Daoy (cell line): ENCODE results near the gene SRP54. TPM values are rescaled to one million over a fixed set of nuclear protein-coding genes. Genes with fewer than 3 reads are reported as not detected.
"Not testable (repeated sequence)": the region's sequence is repeated elsewhere in the genome, so short reads cannot be mapped to it uniquely, and the experiment has no call there.

ENCODE experiments used
- DNase-seq: peaks from one replicate; pipeline ENCODE4 v3.0.0-alpha.2; 2015; ENCODE audit warnings: low read depth
- total RNA-seq: library from RNA; depleted of rRNA; stranded (reverse); fragments of >200 nt; shearing (Covaris generic); gene quantifications from 2 replicates; pipeline ENCODE4 v1.2.3, GENCODE V29; 2014; rRNA removed

The SRP54 gene
- 147 and 149 TPM in 2 replicates for total RNA-seq

- DNase-seq = peak; percentile 100
Observed at GRCh38 chr14:34982421-34983147, at the start of gene SRP54. Gene SRP54, plus strand, starts transcription at chr14:34982992. Its CDS starts 13,718 bp downstream, at chr14:34996710.

GRCh38 chr14:34933301-34933700 lies 49.5 kb upstream of the SRP54 start:
- no peak for DNase-seq

GRCh38 chr14:34935488-34935887 lies 47.3 kb upstream of the SRP54 start:
- no peak for DNase-seq

GRCh38 chr14:34937442-34937841 lies 45.4 kb upstream of the SRP54 start:
- DNase-seq = no peak

GRCh38 chr14:34937876-34938275 lies 44.9 kb upstream of the SRP54 start:
- DNase-seq = no peak

- DNase-seq = no peak
Observed at GRCh38 chr14:34943506-34943905, 39.3 kb upstream of the SRP54 start.

GRCh38 chr14:34944744-34945143 lies 38.0 kb upstream of the SRP54 start:
- no peak for DNase-seq

GRCh38 chr14:34946699-34947098 lies 36.1 kb upstream of the SRP54 start:
- DNase-seq = no peak

GRCh38 chr14:34951286-34951685 lies 31.5 kb upstream of the SRP54 start:
- DNase-seq = no peak

GRCh38 chr14:34956931-34957330 lies 25.9 kb upstream of the SRP54 start:
- no peak for DNase-seq

GRCh38 chr14:34957771-34958286 lies 25.0 kb upstream of the SRP54 start:
- no peak for DNase-seq

GRCh38 chr14:34962106-34962505 lies 20.7 kb upstream of the SRP54 start:
- DNase-seq = not testable (repeated sequence)

GRCh38 chr14:34964977-34965764 lies 17.6 kb upstream of the SRP54 start:
- DNase-seq = no peak

- no peak for DNase-seq
Observed at GRCh38 chr14:34965912-34966311, 16.9 kb upstream of the SRP54 start.

GRCh38 chr14:34966413-34966812 lies 16.4 kb upstream of the SRP54 start:
- no peak for DNase-seq

GRCh38 chr14:34970665-34971064 lies 12.1 kb upstream of the SRP54 start:
- DNase-seq = no peak

- DNase-seq = no peak
Observed at GRCh38 chr14:34971381-34971780, 11.4 kb upstream of the SRP54 start.

GRCh38 chr14:34971801-34972200 lies 11.0 kb upstream of the SRP54 start:
- no peak for DNase-seq

GRCh38 chr14:34978444-34978843 lies 4.3 kb upstream of the SRP54 start:
- no peak for DNase-seq

- no peak for DNase-seq
Observed at GRCh38 chr14:34980337-34980900, 2.4 kb upstream of the SRP54 start.

- peak; percentile 53 for DNase-seq
Observed at GRCh38 chr14:34981743-34982420, 910 bp upstream of the SRP54 start.
